Body of pancreas (tissue), 4 donors: ENCODE measurements around the gene HSPB1. TPM values are rescaled to one million over a fixed set of nuclear protein-coding genes. Genes with fewer than 3 reads are reported as not detected.
"Not testable (repeated sequence)": the region's sequence is repeated elsewhere in the genome, so short reads cannot be mapped to it uniquely, and the experiment has no call there.

ENCODE experiments used
- ATAC-seq: fragments of 150-250 bp; one replicate; pipeline ENCODE4 v1.9.1; 2016
- DNase-seq, 4 donors: peaks; one replicate each; pipeline ENCODE4 v3.0.0-alpha.2; 2019
- H3K27ac ChIP-seq, 4 donors: fragments of 200-600 bp; sonication (generic); 1 replicate in 3 of 4; 2 replicates in 1 of 4; pipeline versions ENCODE4 v1.5.1 to v1.6.1; 2016 to 2019; ENCODE audit warnings: mild to moderate bottlenecking in 1 of 4, mixed read lengths in 1 of 4, moderate library complexity in 1 of 4
- H3K27me3 ChIP-seq, 2 donors: fragments of 200-600 bp; sonication (generic); one replicate each; pipeline ENCODE4 v1.6.0; 2016; ENCODE audit warnings: mild to moderate bottlenecking in 1 of 2
- H3K36me3 ChIP-seq, 2 donors: fragments of 200-600 bp; sonication (generic); replicated peaks in 1 of 2; 2 replicates each; pipeline ENCODE4 v1.5.1; 2016; ENCODE audit warnings: low read depth in 2 of 2; ENCODE audit not compliant: insufficient read depth in 1 of 2
- H3K4me1 ChIP-seq: fragments of 200-600 bp; sonication (generic); one replicate; pipeline ENCODE4 v1.6.0; 2016
- H3K4me3 ChIP-seq, 2 donors: fragments of 200-600 bp; sonication (generic); 1 replicate in 1 of 2; 2 replicates in 1 of 2; pipeline ENCODE4 v1.5.1; 2016 to 2019
- H3K9me3 ChIP-seq, 3 donors: fragments of 200-600 bp; sonication (generic); 1 replicate in 2 of 3; 2 replicates in 1 of 3; pipeline ENCODE4 v1.5.1; 2016
- POLR2A ChIP-seq, 3 donors: fragments of 450-650 bp; IDR thresholded peaks; one replicate each; pipeline ENCODE4 v1.6.1; 2016; ENCODE audit warnings: antibody characterized with exemption in 3 of 3, mild to moderate bottlenecking in 2 of 3
- WGBS, 2 donors: methylation state at CpG; one replicate each; pipeline ENCODE4 v1.1.5; 2017; 5-methylcytosine and 5-hydroxymethylcytosine counted together
- intact Hi-C: fragments of 100-400 bp; cut with DNase I; formaldehyde crosslinking; loops from one replicate; pipeline ENCODE4 v1.15.1; 2023
- total RNA-seq, 2 donors: library from RNA; depleted of rRNA; stranded (reverse); fragments of >200 nt; gene quantifications; one replicate each; pipeline ENCODE4 v1.1.0, GENCODE V29; 2016
- TF ChIP-seq, protein P1 (sequence below), 7 experiments: fragments of 450-650 bp in 4 of 7; fragments of 200-600 bp in 3 of 7; sonication (generic) in 3 of 7; IDR thresholded peaks; one replicate each; pipeline ENCODE4 v1.5.1; 2016 to 2019; ENCODE audit warnings: antibody characterized with exemption in 7 of 7

The HSPB1 gene
- total RNA-seq, 2 donors from 2014 or later, result 367 to 445 TPM

DNA sequence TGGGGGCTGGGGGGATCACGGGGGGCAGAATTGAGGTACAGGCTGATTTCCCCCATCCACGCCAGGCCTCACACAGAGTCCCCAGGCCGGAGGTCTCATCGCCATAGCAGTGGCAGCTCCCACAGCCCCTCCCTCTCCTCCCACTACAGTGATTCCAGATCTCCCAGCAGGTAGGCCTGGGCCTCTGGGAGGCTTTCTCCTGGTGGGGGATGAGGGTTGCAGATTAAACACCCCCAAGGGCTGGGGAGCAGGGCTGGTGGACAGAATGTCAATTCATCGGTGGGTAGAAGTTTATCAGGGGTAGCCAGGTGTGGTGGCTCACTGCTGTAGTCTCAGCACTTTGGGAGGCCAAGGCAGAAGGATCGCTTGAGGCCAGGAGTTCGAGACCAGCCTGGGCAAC lies 37.2 kb upstream of the HSPB1 start:
- no peak overlapping the region for H3K4me3 ChIP-seq
- H3K4me1 ChIP-seq, result peaks cover 11% of the 10 kb centered on the region
- no peaks in the 10 kb centered on the region for H3K36me3 ChIP-seq
- TF ChIP-seq, protein P1, sequence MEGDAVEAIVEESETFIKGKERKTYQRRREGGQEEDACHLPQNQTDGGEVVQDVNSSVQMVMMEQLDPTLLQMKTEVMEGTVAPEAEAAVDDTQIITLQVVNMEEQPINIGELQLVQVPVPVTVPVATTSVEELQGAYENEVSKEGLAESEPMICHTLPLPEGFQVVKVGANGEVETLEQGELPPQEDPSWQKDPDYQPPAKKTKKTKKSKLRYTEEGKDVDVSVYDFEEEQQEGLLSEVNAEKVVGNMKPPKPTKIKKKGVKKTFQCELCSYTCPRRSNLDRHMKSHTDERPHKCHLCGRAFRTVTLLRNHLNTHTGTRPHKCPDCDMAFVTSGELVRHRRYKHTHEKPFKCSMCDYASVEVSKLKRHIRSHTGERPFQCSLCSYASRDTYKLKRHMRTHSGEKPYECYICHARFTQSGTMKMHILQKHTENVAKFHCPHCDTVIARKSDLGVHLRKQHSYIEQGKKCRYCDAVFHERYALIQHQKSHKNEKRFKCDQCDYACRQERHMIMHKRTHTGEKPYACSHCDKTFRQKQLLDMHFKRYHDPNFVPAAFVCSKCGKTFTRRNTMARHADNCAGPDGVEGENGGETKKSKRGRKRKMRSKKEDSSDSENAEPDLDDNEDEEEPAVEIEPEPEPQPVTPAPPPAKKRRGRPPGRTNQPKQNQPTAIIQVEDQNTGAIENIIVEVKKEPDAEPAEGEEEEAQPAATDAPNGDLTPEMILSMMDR (IDR thresholded peaks at IDR 0.05), result no peak
- TF ChIP-seq POLR2A (IDR thresholded peaks at IDR 0.05), result no peak
- peaks cover 0 to 10% of the 10 kb centered on the region in 2 donors for H3K27me3 ChIP-seq
- no peak for ATAC-seq
- WGBS, 2 donors, result 89 to 96% methylated on average over 3 to 7 of the region's 7 CpGs
- DNase-seq, result no peak
- no peak overlapping the region for H3K27ac ChIP-seq
- intact Hi-C loops, result no loop called here
- no peaks in the 10 kb centered on the region for H3K9me3 ChIP-seq

DNA sequence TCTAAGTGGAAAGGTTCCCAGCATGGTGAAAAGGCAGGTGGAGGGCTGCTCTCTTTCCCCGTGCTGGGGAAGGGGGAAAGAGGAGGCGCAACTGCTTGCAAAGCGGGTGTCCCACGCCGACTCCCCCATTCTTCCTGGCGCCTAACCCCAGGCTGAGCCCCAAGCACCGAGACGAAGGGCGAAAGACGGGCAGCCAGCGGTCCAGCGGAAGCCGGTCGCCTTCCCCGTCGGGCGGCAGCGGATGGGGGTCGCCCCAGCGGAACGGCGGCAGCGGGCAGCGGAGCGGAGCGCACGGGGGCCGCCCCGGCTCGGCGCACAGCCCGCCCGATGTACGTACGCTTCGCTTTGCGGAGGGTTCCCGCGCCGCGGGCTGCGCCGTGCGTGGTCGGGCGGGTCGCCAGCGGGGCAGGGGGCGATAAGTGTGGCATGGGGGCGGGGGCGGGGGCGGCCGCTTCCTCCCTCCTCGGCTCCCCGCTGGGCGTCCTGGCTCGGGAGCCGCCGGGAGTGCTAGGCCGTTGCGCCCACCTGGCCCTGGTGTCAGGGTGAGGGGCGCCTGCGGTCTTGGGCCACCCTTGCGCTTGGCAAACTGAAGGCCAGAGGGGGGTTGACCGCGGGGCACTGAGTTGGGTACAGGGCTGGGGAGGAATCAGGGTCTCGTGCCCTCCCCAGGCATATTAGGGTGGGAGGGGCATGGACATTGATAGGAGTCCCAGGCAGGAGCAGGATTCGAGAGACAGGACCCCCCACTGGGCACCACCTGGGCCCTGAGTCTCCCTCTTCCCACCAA lies 35.2 kb upstream of the HSPB1 start:
- Histone ChIP-seq H3K9me3 (no peaks in the 10 kb centered on the region), H3K36me3 (no peaks in the 10 kb centered on the region), H3K4me3 (no peak overlapping the region), H3K4me1 (peaks cover 11% of the 10 kb centered on the region), H3K27ac (no peak overlapping the region), H3K27me3 (peaks cover 0 to 10% of the 10 kb centered on the region in 2 donors)
- intact Hi-C loops, result no loop called here
- ATAC-seq (no peak), DNase-seq (no peak)
- 0 to 1% methylated on average over 3 to 67 of the region's 68 CpGs for WGBS, 2 donors
- TF ChIP-seq POLR2A (IDR thresholded peaks at IDR 0.05), result no peak
- TF ChIP-seq, protein P1 (IDR thresholded peaks at IDR 0.05), result no peak

DNA sequence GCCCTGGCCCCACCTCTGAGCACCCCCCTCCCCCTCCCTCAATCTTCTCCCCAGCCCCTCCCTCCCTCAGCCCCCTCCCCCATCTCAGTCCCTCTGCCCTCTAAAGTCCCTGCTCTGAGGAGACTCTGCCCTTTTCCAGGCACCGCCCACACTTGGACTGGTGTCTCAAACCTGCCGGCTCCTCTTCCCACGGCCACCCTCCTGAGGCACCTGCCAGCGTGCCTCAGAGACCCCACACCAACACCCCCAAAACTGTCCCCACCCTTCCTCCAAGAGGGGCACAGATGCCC lies 34.6 kb upstream of the HSPB1 start:
- no peak for ATAC-seq
- no peak overlapping the region for H3K27ac ChIP-seq
- DNase-seq, result no peak
- intact Hi-C loops, result no loop called here
- 11 to 17% methylated on average over 3 to 4 of the region's 4 CpGs for WGBS, 2 donors
- no peak overlapping the region for H3K4me3 ChIP-seq
- H3K4me1 ChIP-seq, result peaks cover 11% of the 10 kb centered on the region
- H3K27me3 ChIP-seq, result peaks cover 0 to 10% of the 10 kb centered on the region in 2 donors
- TF ChIP-seq, protein P1 (IDR thresholded peaks at IDR 0.05), result no peak
- TF ChIP-seq POLR2A (IDR thresholded peaks at IDR 0.05), result no peak
- H3K36me3 ChIP-seq, result no peaks in the 10 kb centered on the region
- no peaks in the 10 kb centered on the region for H3K9me3 ChIP-seq

DNA sequence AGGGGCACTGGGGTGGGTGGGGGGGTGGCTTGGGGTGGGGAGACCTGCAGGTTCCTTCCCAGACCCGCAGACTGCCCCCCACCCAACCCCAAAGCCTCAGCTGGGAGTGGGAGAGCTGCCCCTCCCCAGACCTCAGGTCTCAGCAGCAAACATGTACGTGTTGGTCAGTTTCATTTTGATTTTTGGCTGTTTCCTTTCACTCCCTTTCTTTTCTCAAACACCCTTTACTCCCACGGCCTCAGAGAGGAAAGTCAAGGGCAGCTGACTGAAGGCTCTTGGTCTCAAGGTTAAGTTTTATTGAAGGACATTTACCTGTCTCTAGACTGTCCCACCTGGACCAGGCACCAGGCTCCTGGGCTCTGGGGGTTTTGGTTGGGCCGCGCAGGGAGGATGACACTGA lies 34.1 kb upstream of the HSPB1 start:
- H3K9me3 ChIP-seq, result no peaks in the 10 kb centered on the region
- H3K27ac ChIP-seq, result no peak overlapping the region
- DNase-seq (no peak), ATAC-seq (no peak)
- H3K4me1 ChIP-seq, result peaks cover 11% of the 10 kb centered on the region
- H3K4me3 ChIP-seq, result no peak overlapping the region
- TF ChIP-seq POLR2A (IDR thresholded peaks at IDR 0.05), result no peak
- TF ChIP-seq, protein P1 (IDR thresholded peaks at IDR 0.05), result no peak
- WGBS, 2 donors, result 38 to 50% methylated on average over 5 of the region's 5 CpGs
- H3K27me3 ChIP-seq, result peaks cover 0 to 10% of the 10 kb centered on the region in 2 donors
- no peaks in the 10 kb centered on the region for H3K36me3 ChIP-seq
- intact Hi-C loops, result no loop called here

DNA sequence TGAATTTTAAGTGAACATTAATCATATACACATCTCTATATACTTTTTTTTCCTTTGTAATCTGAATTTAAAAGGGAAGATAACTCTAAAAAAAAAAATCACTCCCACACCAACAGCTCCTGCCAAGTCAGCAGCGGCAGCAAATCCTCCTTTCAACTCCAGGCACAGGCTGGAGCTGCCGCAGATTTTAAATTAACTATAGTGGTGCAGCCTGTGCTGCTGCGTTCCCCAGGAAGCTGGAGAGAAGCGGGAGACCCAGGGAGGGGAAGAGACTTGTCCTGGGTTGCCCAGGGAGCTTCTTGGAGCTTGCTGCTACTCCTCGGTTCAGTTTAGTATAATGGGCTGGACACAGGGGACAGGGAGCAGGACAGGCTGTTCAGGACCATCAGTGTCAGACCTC lies 32.6 kb upstream of the HSPB1 start:
- Histone ChIP-seq H3K4me1 (peaks cover 11% of the 10 kb centered on the region), H3K36me3 (no peaks in the 10 kb centered on the region), H3K27me3 (peaks cover 0 to 10% of the 10 kb centered on the region in 2 donors), H3K27ac (no peak overlapping the region), H3K4me3 (no peak overlapping the region), H3K9me3 (no peaks in the 10 kb centered on the region)
- intact Hi-C loops, result no loop called here
- WGBS, 2 donors, result 10 to 20% methylated on average over 3 to 5 of the region's 5 CpGs
- no peak for TF ChIP-seq POLR2A (IDR thresholded peaks at IDR 0.05)
- TF ChIP-seq, protein P1 (IDR thresholded peaks at IDR 0.05), result no peak
- DNase-seq (no peak), ATAC-seq (no peak)

DNA sequence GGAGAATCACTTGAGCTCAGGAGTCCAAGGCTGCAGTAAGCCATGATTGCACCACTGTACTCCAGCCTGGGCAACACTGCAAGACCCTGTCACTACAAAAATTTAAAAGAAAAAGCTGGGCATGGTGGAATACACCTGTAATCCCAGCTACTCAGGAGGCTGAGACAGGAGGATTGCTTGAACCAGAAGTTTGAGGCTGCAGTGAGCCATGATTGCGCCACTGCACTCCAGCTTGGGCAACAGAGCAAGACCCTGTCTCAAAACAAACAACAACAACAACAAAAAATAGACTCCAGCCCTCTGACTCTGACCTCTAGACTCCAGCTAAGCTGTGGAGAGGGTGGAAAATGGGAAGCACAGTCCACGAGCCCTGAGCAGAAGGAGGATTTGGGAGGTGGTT lies 31.1 kb upstream of the HSPB1 start:
- H3K27me3 ChIP-seq, ATAC-seq, H3K4me3 ChIP-seq, intact Hi-C loops, H3K36me3 ChIP-seq, H3K27ac ChIP-seq, DNase-seq, H3K9me3 ChIP-seq: not testable (repeated sequence)
- WGBS, 2 donors, result 72 to 91% methylated on average over 2 of the region's 2 CpGs
- H3K4me1 ChIP-seq, result peaks cover 11% of the 10 kb centered on the region
